Activated gamma-delta T cell treated with anti-CD3 and anti-CD28 coated beads, Interleukin-2, amount 50 U/mL, for 16 hours (primary cell): ENCODE data around the gene KCNMB3.
"Not testable (repeated sequence)": the region's sequence is repeated elsewhere in the genome, so short reads cannot be mapped to it uniquely, and the experiment has no call there.

Experiments used
- DNase-seq: peaks from one replicate; pipeline ENCODE4 v3.0.0-alpha.2; 2020; ENCODE audit warnings: low read depth

KCNMB3 gene

GRCh38 chr3:179250803-179251476 is at the start of gene KCNMB3:
Gene KCNMB3 (minus strand): TSS chr3:179251114. CDS start chr3:179250990, 124 bp downstream.
- no peak for DNase-seq

- DNase-seq = no peak
Observed at GRCh38 chr3:179299999-179300613, 49.2 kb upstream of the KCNMB3 start.

GRCh38 chr3:179299316-179299715 is 48.4 kb upstream of the KCNMB3 start:
- DNase-seq = no peak

- DNase-seq = no peak
Observed at GRCh38 chr3:179297971-179298725, 47.2 kb upstream of the KCNMB3 start.

- DNase-seq = no peak
Observed at GRCh38 chr3:179292450-179292849, 41.5 kb upstream of the KCNMB3 start.

GRCh38 chr3:179289295-179289694 is 38.4 kb upstream of the KCNMB3 start:
- no peak for DNase-seq

- DNase-seq = no peak
Observed at GRCh38 chr3:179288845-179289244, 37.9 kb upstream of the KCNMB3 start.

- no peak for DNase-seq
Observed at GRCh38 chr3:179286331-179286730, 35.4 kb upstream of the KCNMB3 start.

- DNase-seq = no peak
Observed at GRCh38 chr3:179281825-179282224, 30.9 kb upstream of the KCNMB3 start.

GRCh38 chr3:179279837-179280236 is 28.9 kb upstream of the KCNMB3 start:
- DNase-seq = no peak

- DNase-seq = no peak
Observed at GRCh38 chr3:179278932-179279693, 28.2 kb upstream of the KCNMB3 start.

GRCh38 chr3:179278151-179278550 is 27.2 kb upstream of the KCNMB3 start:
- DNase-seq = no peak

- no peak for DNase-seq
Observed at GRCh38 chr3:179276743-179277142, 25.8 kb upstream of the KCNMB3 start.

- DNase-seq = no peak
Observed at GRCh38 chr3:179276001-179276400, 25.1 kb upstream of the KCNMB3 start.

- DNase-seq = not testable (repeated sequence)
Observed at GRCh38 chr3:179274434-179274833, 23.5 kb upstream of the KCNMB3 start.

- no peak for DNase-seq
Observed at GRCh38 chr3:179272385-179272784, 21.5 kb upstream of the KCNMB3 start.

- no peak for DNase-seq
Observed at GRCh38 chr3:179269152-179269707, 18.3 kb upstream of the KCNMB3 start.

- DNase-seq = no peak
Observed at GRCh38 chr3:179268400-179269051, 17.6 kb upstream of the KCNMB3 start.

GRCh38 chr3:179266701-179267211 is 15.8 kb upstream of the KCNMB3 start:
- no peak for DNase-seq

GRCh38 chr3:179265875-179266274 is 15.0 kb upstream of the KCNMB3 start:
- no peak for DNase-seq

GRCh38 chr3:179265092-179265491 is 14.2 kb upstream of the KCNMB3 start:
- DNase-seq = no peak
